Hindlimb muscle (tissue), 1 donor: ENCODE results near the gene PDE2A. TPM values are rescaled to one million over a fixed set of nuclear protein-coding genes. Genes with fewer than 3 reads are reported as not detected.
A peak's percentile ranks its signal among the peaks of the same experiment; 100 is the strongest.

ENCODE experiments used
- DNase-seq: peaks from one replicate; pipeline ENCODE4 v3.0.0-alpha.2; 2013
- polyA plus RNA-seq: library from polyadenylated mRNA; unstranded; fragments of 120-200 nt; gene quantifications from one replicate; pipeline ENCODE4 v1.2.1, GENCODE V29; 2013; ENCODE audit not compliant: insufficient read length

Gene PDE2A
- polyA plus RNA-seq, 1 donor = 22.4 TPM

- DNase-seq = no peak
Observed at GRCh38 chr11:72655896-72656464, 18.2 kb downstream of the PDE2A start.

GRCh38 chr11:72655014-72655413 lies 19.2 kb downstream of the PDE2A start:
- no peak for DNase-seq

GRCh38 chr11:72653649-72654048 lies 20.6 kb downstream of the PDE2A start:
- no peak for DNase-seq

DNA sequence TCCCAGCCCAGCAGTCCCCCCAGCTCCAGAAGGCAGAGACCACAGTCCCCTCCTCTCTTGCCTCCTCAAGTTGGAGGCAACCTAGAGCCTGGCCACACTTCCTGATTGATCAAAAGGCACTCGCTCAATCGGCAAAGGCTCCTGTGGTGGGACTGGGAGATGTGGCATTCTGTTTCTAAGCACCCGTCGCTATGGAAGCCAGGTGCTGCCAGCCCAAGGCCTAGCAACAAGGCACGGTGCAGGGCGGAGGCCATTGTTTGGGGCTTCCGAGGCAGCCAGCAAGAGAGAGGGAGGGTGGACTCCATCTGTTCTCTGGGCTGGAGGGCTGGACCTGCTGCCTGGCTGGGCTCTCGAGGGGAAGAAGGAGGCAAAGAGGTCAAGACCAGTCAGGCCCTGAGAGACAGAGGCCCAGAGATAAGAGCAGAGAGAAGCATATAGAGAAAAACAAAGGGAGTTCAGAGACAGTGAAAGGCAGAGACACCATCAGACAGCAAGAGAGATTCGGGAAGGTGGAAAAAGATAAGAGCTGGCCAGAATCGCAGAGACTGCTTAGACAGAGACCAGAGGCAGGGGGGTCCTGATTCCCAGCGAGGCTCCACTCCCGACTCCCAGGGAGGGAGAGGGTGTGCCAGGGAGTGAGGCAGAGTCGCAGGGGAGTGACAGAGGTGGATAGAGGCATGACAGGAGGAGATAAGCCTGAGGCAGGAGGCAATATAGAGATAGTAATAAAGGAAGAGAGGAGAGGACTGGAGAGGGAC lies 21.2 kb downstream of the PDE2A start:
- no peak for DNase-seq

DNA sequence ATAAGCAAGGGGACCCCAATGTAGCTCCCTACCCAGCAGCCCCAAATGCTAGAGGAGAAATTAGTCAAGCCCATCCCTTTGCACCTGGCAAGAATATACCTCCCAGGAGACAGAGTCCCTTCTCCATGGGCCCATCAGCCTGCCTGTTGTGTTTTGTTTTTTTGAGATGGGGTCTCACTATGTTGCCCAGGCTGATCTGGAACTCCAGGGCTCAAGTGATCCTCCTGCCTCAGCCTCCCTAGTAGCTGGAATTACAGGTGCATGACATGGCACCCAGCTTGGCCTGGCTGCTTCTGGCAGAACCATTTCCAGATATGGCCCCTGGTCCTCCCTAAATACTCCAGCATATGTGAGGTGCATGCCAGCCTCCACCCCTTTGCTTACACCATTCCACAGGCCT lies 22.1 kb downstream of the PDE2A start:
- DNase-seq = no peak

DNA sequence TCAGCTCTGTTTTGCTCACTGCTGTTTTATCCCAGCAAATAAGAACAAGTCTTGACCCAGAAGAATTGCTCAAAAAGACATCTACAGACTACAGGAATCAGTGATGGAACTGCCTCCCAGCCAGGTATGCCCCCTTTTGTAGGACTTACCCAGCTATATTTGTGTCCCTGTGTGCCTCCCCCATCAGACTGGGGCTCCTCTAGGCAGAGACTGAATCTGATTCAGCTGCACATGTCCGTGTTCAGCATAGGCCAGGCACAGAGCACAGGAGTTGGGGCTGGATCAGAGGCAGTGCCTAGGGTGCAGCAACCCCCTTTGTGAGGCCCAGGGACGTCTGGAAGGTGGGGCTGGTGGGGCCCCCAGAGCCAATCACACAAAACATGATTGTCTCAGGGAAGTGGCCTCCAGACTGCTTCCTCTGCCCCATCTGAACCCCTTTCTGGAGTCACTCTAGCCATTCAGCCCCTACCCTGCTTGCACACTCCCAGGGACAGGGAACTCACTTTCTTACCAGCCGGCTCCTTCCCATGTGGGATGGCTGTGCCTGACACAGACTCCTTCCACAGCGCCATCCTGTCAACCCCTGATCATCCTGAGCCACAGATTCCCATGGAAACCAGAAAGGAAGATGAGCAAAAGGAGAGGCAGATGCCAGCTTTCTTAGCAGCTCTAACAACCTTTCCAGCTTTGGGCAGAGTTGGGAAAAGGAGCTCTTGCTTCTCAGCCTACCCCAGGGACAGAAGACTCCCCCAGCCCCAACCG lies 24.8 kb downstream of the PDE2A start:
- no peak for DNase-seq

GRCh38 chr11:72648384-72649136 lies 25.7 kb downstream of the PDE2A start:
- no peak for DNase-seq

GRCh38 chr11:72647882-72648281 lies 26.3 kb downstream of the PDE2A start:
- DNase-seq = no peak

DNA sequence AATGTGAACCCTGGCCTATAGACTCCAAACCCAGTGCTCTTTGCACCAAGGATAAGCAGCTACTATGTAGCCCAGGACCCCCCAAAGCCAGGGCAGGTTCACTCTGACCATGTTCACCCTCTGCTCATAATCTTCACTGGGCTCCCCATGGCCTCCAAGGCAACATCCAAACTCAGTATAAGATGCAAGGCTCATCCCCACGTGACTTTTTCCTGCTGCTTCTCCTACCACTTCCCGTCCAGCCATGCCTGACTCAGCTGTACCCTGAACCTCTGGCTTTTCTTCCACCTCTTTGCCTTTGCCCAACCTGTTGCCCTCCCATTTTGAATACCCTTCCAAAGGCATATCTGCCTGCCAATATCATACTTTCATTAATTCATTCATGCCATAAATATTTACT lies 27.8 kb downstream of the PDE2A start:
- no peak for DNase-seq

DNA sequence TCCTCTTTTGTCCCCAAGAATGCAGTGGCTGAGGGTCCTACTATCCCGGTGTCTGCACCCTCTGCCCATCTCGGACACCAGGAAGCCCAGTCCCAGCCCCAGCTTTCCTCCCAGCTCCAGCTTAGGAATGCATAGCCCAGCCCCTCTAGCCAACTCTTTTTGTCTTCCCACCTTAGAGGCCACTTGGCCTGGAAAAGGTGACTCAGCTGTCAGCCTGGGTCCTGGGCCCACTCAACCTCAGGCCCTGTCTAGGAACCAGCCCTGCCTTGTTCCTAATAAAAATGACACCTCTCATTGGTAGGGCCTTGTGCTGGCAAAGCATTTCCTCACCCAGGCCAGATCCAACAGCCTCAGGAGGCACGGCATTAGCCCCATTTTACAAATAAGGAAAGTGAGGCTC lies 28.2 kb downstream of the PDE2A start:
- DNase-seq = no peak

DNA sequence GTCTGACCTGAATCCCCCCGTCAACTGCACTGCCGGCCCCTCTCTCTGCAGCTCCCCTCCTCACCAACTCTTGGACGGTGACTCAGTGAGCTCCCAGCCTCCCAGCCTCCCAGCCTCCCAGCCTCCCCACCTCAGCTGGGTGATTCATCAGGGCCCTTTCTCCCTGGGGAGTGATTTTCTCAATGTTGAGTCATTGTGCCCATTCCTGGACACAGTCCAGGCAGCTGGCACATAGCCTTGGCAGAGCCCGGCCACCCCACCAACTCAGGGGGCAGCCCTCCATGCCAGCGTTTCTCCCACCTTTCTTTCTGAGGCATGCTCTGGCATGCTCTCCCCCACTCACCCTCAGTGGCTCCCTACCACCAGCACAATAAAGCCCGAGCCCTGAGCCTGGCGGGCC lies 30.7 kb downstream of the PDE2A start:
- DNase-seq = no peak

GRCh38 chr11:72642884-72643522 lies 31.2 kb downstream of the PDE2A start:
- DNase-seq = peak; percentile 71

DNA sequence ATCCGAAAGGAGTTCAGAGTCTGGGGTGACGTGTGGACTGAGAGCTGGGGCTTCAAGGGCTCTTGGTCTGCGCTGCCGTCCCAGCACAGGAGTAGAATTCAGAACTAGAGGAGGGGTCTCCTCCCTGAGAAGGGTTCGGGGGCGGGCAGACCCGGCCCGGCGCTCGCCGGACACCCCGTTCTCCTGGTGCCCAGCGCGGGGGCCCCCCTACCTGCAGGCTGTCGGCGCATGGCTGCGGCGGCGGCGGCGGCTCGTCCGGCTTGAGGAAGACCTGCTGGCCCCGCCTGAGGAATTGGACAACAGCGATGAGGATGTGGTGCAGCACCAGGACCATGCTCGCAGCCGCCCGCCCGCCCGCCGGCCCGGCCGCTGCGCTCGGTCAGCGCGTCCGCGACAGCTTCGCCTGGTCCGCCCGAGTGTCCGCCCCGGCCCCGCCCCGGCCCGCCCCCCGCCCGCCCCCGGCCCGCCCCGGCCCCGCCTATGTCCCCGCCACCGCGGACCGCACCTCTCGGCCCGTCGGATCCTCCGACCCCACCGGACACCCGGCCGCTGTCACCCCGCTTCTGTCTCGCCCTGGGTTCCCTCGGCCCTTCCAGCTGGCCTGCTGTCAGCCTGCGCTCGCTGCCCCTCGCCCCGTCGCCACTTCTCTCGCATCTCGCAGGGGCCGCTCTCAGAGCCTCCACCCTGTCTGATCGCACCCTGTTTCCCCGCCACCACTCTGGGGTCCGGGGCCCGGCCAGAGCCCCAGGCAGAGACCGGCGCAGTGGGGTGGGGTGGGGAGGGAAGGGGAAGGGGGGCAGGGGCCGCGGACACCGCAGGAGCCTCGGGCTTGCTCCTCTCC lies 32.0 kb downstream of the PDE2A start:
- DNase-seq = peak; percentile 31

DNA sequence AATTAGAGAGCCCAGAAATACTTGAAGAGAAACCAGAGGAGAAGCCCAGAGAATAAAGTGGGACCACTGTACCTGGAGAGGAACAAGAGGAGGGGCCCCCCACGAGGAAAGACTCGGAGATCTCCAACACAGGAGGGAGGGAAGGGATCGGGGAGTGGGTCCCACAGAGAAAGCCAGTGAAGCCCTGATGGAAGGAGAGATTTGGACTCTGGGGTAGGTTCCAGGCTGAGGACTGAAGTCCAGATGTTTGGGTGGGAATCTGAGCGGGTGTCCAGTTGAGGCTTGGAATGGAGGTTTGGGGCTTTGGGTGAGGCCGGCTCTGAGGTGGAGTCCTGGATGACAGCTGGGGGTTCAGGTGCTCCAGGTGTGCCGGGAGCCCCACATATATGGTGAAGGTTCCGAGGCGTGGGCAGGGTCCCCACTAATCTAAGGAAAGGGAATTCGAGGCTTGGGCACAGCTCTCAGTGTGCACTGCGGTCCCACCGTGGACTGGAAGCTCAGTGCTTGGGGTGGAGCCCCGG lies 32.6 kb downstream of the PDE2A start:
- no peak for DNase-seq

- no peak for DNase-seq
Observed at GRCh38 chr11:72639502-72640375, 34.5 kb downstream of the PDE2A start.

DNA sequence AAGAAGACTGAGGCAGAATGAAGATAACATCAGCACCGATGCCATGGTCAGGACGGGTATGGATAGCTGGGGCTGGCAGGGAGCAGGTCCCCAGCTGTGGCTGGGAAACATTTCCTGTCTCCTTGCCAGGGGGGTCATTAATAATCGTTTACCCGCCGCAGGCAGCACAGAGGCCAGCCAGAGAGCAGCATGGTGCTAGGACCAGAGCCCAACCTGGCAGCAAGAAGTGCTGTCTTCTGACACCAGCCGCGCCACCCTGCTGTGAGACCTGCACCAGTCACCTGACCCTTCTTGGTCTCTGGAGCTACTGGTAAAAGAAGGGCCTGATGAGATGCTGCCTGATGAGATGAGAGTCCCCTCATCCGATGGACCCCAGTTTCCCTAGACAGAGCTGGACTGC lies 36.3 kb downstream of the PDE2A start:
- DNase-seq = no peak

DNA sequence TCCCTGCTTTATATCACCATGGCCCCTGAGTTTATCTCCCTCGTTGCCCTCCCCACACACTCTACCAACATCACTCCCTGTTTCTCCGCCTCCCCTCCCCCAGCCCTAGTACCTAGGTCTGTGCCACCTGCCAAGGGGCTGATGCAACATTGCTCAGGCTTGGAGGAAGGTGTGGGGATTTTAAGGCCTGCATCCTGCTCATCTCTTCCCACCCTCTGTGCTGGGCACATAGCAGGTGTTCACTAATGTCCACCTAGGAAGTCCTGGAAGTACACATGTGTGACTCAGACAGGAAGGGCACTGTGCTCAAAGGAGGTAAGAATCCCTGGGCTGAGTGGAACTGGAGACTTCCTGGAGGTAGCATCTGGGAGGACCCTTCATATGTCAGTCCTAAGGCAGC lies 37.0 kb downstream of the PDE2A start:
- no peak for DNase-seq

GRCh38 chr11:72636376-72636775 lies 37.8 kb downstream of the PDE2A start:
- DNase-seq = no peak

DNA sequence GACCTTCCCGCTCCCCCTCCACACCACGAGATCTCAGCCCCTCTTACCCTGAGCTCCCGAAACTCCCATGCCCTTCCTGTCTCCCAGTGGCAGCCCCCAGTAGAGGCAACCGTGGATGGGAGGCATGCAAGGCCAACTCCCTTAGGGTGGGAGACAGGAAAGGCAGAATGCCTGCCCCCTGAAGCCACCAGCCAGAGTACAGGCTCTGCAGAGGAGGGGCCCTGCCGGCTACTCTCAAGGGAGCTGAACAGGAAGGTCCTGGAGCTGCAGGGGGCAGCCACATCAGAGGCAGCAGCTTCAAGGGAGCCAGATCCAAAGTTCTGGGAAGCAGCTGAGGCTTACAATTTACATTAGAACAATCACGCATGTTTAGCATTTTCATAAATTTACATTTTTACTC lies 38.3 kb downstream of the PDE2A start:
- no peak for DNase-seq

GRCh38 chr11:72635309-72635915 lies 38.8 kb downstream of the PDE2A start:
- no peak for DNase-seq
